ENCODE results near the gene MEGF6. TPM values are rescaled to one million over a fixed set of nuclear protein-coding genes. Genes with fewer than 3 reads are reported as not detected.
A peak's percentile ranks its signal among the peaks of the same experiment; 100 is the strongest.

Gene MEGF6
- total and polyA plus RNA-seq, 9 of the 15 experiments (the other 6 are each of a cell fraction or from before 2014, with no cell fraction given): 0.03 to 1.7 (median 0.24) TPM; not detected in 3

GRCh38 chr1:3633344-3634058, 22.2 kb upstream of the MEGF6 start:
- ChIA-PET CTCF (ENCODE audit: low intra/inter-chr PET ratio) (no interaction called here), POLR2A (interaction anchor here (0.9 kb wide), 1 partner anchor 88 kb away, joined by 4 read pairs; no protein-coding TSS in a partner anchor)
- in situ Hi-C loops (cut with MboI): no loop called here
- no peak for ATAC-seq
- H3K27ac ChIP-seq (ENCODE audit: extremely low read depth, low read depth, low read length): no peak overlapping the region
- no peak overlapping the region for H3K4me3 ChIP-seq
- no peaks in the 10 kb centered on the region for H3K9me1 ChIP-seq (ENCODE audit: control insufficient read depth, insufficient read depth, low read length)
- H2AFZ ChIP-seq (ENCODE audit: low read depth, low read length): no peak overlapping the region
- peak overlapping the region in 1 of 2 experiments; percentile 50; a peak in 1 of 4 replicates for H3K9ac ChIP-seq (ENCODE audit: insufficient read depth in 1 of 2, low read depth in 2 of 2, low read length in 2 of 2)
- no peak for TF ChIP-seq DNMT1 (IDR thresholded peaks at IDR 0.05)
- no peak for TF ChIP-seq ZNF764 (CRISPR knock-in tag; IDR thresholded peaks at IDR 0.05; ENCODE audit: low read depth)
- no peak for TF ChIP-seq TAF7 (tag; IDR thresholded peaks at IDR 0.05)
- no peaks in the 10 kb centered on the region for H3K27me3 ChIP-seq (ENCODE audit: control insufficient read depth in 2 of 2, insufficient read depth in 2 of 2, low read length in 2 of 2)
- 87% methylated on average over 28 of the region's 28 CpGs for WGBS (ENCODE audit: insufficient coverage, low coverage, missing lambda C conversion rate)
- DNase-seq (ENCODE audit: extremely low read depth in 1 of 4, low spot score in 3 of 4): no peak
- BruUV-seq (replicated peaks): no TSS peak
- no peaks in the 10 kb centered on the region for H3K79me2 ChIP-seq (ENCODE audit: control insufficient read depth, insufficient read depth, low read length)
- H3K4me1 ChIP-seq (replicated peaks in 1 of 2; ENCODE audit: control insufficient read depth in 2 of 2, insufficient read depth in 2 of 2, low read length in 2 of 2): peaks cover 0 to 11% of the 10 kb centered on the region in 2 experiments; a peak in 1 of 5 replicates
- H4K20me1 ChIP-seq (replicated peaks; ENCODE audit: control insufficient read depth, insufficient read depth, low read length): no peaks in the 10 kb centered on the region
- intact Hi-C loops (cut with micrococcal nuclease): no loop called here
- H3K36me3 ChIP-seq (ENCODE audit: control insufficient read depth, insufficient read depth, low read length): peaks cover 62% of the 10 kb centered on the region; the same call in 2 of the 3 replicates
- no peak overlapping the region for H3K4me2 ChIP-seq (ENCODE audit: insufficient read depth, low read length)
- FAIRE-seq: no peak
- no peaks in the 10 kb centered on the region for H3K9me3 ChIP-seq (replicated peaks; ENCODE audit: control insufficient read depth, insufficient read depth, low read depth, low read length)

DNA sequence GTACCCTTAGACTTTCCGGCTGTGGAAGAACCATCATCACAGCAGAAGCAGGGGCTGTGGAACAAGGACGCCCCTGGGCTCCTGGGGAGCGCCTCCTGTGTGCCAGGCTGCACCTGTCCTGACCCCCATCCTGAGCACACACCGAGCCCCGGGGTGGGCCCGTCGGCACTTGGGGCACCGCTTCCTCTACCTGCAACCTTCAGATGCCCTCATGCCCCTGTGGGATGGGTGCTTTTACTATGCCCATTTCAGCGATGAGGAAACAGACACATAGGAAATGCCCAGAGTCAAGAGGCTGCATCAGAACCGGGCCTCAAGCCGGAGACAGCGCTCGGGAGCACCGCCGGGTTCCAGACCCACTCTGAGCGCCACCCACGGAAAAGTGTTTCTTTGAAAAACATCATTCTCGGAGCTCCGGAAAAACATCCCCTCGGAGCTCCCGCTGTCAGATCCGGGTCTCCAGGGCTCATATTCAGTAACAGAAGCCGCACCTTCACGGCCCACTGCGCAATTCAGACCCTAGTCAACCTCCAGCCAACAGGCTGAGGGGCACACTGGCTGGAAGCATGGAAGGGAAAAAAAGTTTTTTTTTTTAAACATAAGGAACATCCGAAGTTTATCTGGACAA, 21.5 kb upstream of the MEGF6 start:
- no peak overlapping the region for H3K4me2 ChIP-seq (ENCODE audit: insufficient read depth, low read length)
- 90% methylated on average over 26 of the region's 26 CpGs for WGBS (ENCODE audit: insufficient coverage, low coverage, missing lambda C conversion rate)
- intact Hi-C loops (cut with micrococcal nuclease) (no loop called here), in situ Hi-C loops (cut with MboI) (no loop called here)
- H3K9me3 ChIP-seq (replicated peaks; ENCODE audit: control insufficient read depth, insufficient read depth, low read depth, low read length): no peaks in the 10 kb centered on the region
- H3K4me1 ChIP-seq (replicated peaks in 1 of 2; ENCODE audit: control insufficient read depth in 2 of 2, insufficient read depth in 2 of 2, low read length in 2 of 2): peaks cover 0 to 13% of the 10 kb centered on the region in 2 experiments; a peak in 1 of 5 replicates
- TF ChIP-seq, protein P1, sequence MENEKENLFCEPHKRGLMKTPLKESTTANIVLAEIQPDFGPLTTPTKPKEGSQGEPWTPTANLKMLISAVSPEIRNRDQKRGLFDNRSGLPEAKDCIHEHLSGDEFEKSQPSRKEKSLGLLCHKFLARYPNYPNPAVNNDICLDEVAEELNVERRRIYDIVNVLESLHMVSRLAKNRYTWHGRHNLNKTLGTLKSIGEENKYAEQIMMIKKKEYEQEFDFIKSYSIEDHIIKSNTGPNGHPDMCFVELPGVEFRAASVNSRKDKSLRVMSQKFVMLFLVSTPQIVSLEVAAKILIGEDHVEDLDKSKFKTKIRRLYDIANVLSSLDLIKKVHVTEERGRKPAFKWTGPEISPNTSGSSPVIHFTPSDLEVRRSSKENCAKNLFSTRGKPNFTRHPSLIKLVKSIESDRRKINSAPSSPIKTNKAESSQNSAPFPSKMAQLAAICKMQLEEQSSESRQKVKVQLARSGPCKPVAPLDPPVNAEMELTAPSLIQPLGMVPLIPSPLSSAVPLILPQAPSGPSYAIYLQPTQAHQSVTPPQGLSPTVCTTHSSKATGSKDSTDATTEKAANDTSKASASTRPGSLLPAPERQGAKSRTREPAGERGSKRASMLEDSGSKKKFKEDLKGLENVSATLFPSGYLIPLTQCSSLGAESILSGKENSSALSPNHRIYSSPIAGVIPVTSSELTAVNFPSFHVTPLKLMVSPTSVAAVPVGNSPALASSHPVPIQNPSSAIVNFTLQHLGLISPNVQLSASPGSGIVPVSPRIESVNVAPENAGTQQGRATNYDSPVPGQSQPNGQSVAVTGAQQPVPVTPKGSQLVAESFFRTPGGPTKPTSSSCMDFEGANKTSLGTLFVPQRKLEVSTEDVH (IDR thresholded peaks at IDR 0.05; ENCODE audit: low read depth, partially characterized antibody): no peak
- TF ChIP-seq E2F3 (CRISPR knock-in tag; IDR thresholded peaks at IDR 0.05): 0 out of 2 replicates have a peak, but pooled peaks have one; percentile 34
- H4K20me1 ChIP-seq (replicated peaks; ENCODE audit: control insufficient read depth, insufficient read depth, low read length): no peaks in the 10 kb centered on the region
- H3K36me3 ChIP-seq (ENCODE audit: control insufficient read depth, insufficient read depth, low read length): peaks cover 62% of the 10 kb centered on the region; the same call in 2 of the 3 replicates
- FAIRE-seq (no peak), ATAC-seq (no peak), DNase-seq (ENCODE audit: extremely low read depth in 1 of 4, low spot score in 3 of 4) (no peak)
- H2AFZ ChIP-seq (ENCODE audit: low read depth, low read length): no peak overlapping the region
- H3K4me3 ChIP-seq: no peak overlapping the region
- H3K79me2 ChIP-seq (ENCODE audit: control insufficient read depth, insufficient read depth, low read length): no peaks in the 10 kb centered on the region
- H3K27ac ChIP-seq (ENCODE audit: extremely low read depth, low read depth, low read length): no peak overlapping the region
- H3K27me3 ChIP-seq (ENCODE audit: control insufficient read depth in 2 of 2, insufficient read depth in 2 of 2, low read length in 2 of 2): no peaks in the 10 kb centered on the region
- H3K9me1 ChIP-seq (ENCODE audit: control insufficient read depth, insufficient read depth, low read length): no peaks in the 10 kb centered on the region
- no TSS peak for BruUV-seq (replicated peaks)
- POLR2A ChIA-PET: interaction anchor here (0.9 to 2.9 kb wide), 2 partner anchors 9 to 89 kb away, joined by 4 to 8 read pairs; no protein-coding TSS in a partner anchor
- H3K9ac ChIP-seq (ENCODE audit: insufficient read depth in 1 of 2, low read depth in 2 of 2, low read length in 2 of 2): no peak overlapping the region
- CTCF ChIA-PET (ENCODE audit: low intra/inter-chr PET ratio): no interaction called here

Data from K562 (cell line).